ENCODE measurements around the gene DNAAF3.

- TF ChIP-seq POLR2A (IDR thresholded peaks at IDR 0.05; ENCODE audit: low read length) (no peak), GATA1 (IDR thresholded peaks at IDR 0.05; ENCODE audit: low read depth, low read length) (no peak)
Measured at GRCh38 chr19:55175117-55175867, 8.9 kb upstream of the DNAAF3 start.

All from erythroblast (primary cell).